ENCODE measurements around the gene SERPINB12. TPM values are rescaled to one million over a fixed set of nuclear protein-coding genes. Genes with fewer than 3 reads are reported as not detected.

SERPINB12 gene
- total RNA-seq, 2 experiments from 2014 or later, result not detected

GRCh38 chr18:63511285-63511684 is 30.9 kb upstream of the SERPINB12 start:
- CTCF ChIA-PET (ENCODE audit: unreplicated experiment), result no interaction called here
- TF ChIP-seq EZH2phosphoT487 (IDR thresholded peaks at IDR 0.05; ENCODE audit: borderline replicate concordance, low read depth, low read length) (no peak), CTCF (conservative IDR thresholded peaks at IDR 0.05; ENCODE audit: low read length) (peak; percentile 59)
- Histone ChIP-seq H3K9me3 (ENCODE audit: low read length) (no peaks in the 10 kb centered on the region), H4K20me1 (ENCODE audit: insufficient read depth, low read length) (no peaks in the 10 kb centered on the region), H3K4me3 (ENCODE audit: low read depth, low read length, poor library complexity, severe bottlenecking) (no peak overlapping the region), H3K36me3 (ENCODE audit: insufficient read depth, low read length) (no peaks in the 10 kb centered on the region), H2AFZ (ENCODE audit: low read length) (no peak overlapping the region), H3K9me2 (ENCODE audit: insufficient read depth, low read length) (no peaks in the 10 kb centered on the region), H3K27ac (ENCODE audit: low read depth, low read length, poor library complexity, severe bottlenecking) (no peak overlapping the region), H3K4me1 (ENCODE audit: insufficient read depth, low read length, poor library complexity, severe bottlenecking) (no peaks in the 10 kb centered on the region), H3K4me2 (ENCODE audit: low read length) (no peak overlapping the region), H3K79me2 (ENCODE audit: insufficient read depth, low read depth, low read length) (no peaks in the 10 kb centered on the region)
- POLR2A ChIA-PET, result no interaction called here
- no TSS peak for BruUV-seq (replicated peaks)
- intact Hi-C loops (cut with micrococcal nuclease; ENCODE audit: unreplicated experiment), result no loop called here
- peak; percentile 7 for DNase-seq (ENCODE audit: low spot score)

GRCh38 chr18:63514326-63514725 is 27.8 kb upstream of the SERPINB12 start:
- intact Hi-C loops (cut with micrococcal nuclease; ENCODE audit: unreplicated experiment), result no loop called here
- no peak overlapping the region for H3K4me3 ChIP-seq (ENCODE audit: low read depth, low read length, poor library complexity, severe bottlenecking)
- no peak overlapping the region for H2AFZ ChIP-seq (ENCODE audit: low read length)
- no peak for DNase-seq (ENCODE audit: low spot score)
- TF ChIP-seq CTCF (conservative IDR thresholded peaks at IDR 0.05; ENCODE audit: low read length), result no peak
- H3K4me1 ChIP-seq (ENCODE audit: insufficient read depth, low read length, poor library complexity, severe bottlenecking), result no peaks in the 10 kb centered on the region
- POLR2A ChIA-PET, result interaction anchor here (0.6 to 1.4 kb wide), 2 partner anchors 12 to 508 kb away, joined by 3 to 12 read pairs; no protein-coding TSS in a partner anchor
- BruUV-seq (replicated peaks), result no TSS peak
- CTCF ChIA-PET (ENCODE audit: unreplicated experiment), result no interaction called here
- no peak overlapping the region for H3K4me2 ChIP-seq (ENCODE audit: low read length)
- no peaks in the 10 kb centered on the region for H3K9me3 ChIP-seq (ENCODE audit: low read length)
- H3K79me2 ChIP-seq (ENCODE audit: insufficient read depth, low read depth, low read length), result no peaks in the 10 kb centered on the region
- H3K9me2 ChIP-seq (ENCODE audit: insufficient read depth, low read length), result no peaks in the 10 kb centered on the region
- no peaks in the 10 kb centered on the region for H3K36me3 ChIP-seq (ENCODE audit: insufficient read depth, low read length)
- no peak overlapping the region for H3K27ac ChIP-seq (ENCODE audit: low read depth, low read length, poor library complexity, severe bottlenecking)
- no peaks in the 10 kb centered on the region for H4K20me1 ChIP-seq (ENCODE audit: insufficient read depth, low read length)

GRCh38 chr18:63514888-63515678 is 27.1 kb upstream of the SERPINB12 start:
- CTCF ChIA-PET (ENCODE audit: unreplicated experiment), result no interaction called here
- Histone ChIP-seq H3K36me3 (ENCODE audit: insufficient read depth, low read length) (no peaks in the 10 kb centered on the region), H3K4me2 (ENCODE audit: low read length) (no peak overlapping the region), H3K4me3 (ENCODE audit: low read depth, low read length, poor library complexity, severe bottlenecking) (no peak overlapping the region), H3K27ac (ENCODE audit: low read depth, low read length, poor library complexity, severe bottlenecking) (no peak overlapping the region), H4K20me1 (ENCODE audit: insufficient read depth, low read length) (no peaks in the 10 kb centered on the region), H3K4me1 (ENCODE audit: insufficient read depth, low read length, poor library complexity, severe bottlenecking) (no peaks in the 10 kb centered on the region), H2AFZ (ENCODE audit: low read length) (no peak overlapping the region), H3K9me2 (ENCODE audit: insufficient read depth, low read length) (no peaks in the 10 kb centered on the region), H3K9me3 (ENCODE audit: low read length) (no peaks in the 10 kb centered on the region), H3K79me2 (ENCODE audit: insufficient read depth, low read depth, low read length) (no peaks in the 10 kb centered on the region)
- no peak for DNase-seq (ENCODE audit: low spot score)
- intact Hi-C loops (cut with micrococcal nuclease; ENCODE audit: unreplicated experiment), result loop anchor here (5.0 kb wide), 1 partner anchor 332 kb away; no protein-coding TSS in a partner anchor
- BruUV-seq (replicated peaks), result no TSS peak
- POLR2A ChIA-PET, result interaction anchor here (0.6 to 1.4 kb wide), 3 partner anchors 11 to 1849 kb away, joined by 3 to 12 read pairs (median 6); no protein-coding TSS in a partner anchor
- 0 out of 2 replicates have a peak, but pooled peaks have one; percentile 21 for TF ChIP-seq CTCF (conservative IDR thresholded peaks at IDR 0.05; ENCODE audit: low read length)
- TF ChIP-seq EZH2phosphoT487 (IDR thresholded peaks at IDR 0.05; ENCODE audit: borderline replicate concordance, low read depth, low read length), result no peak

Data from OCI-LY7 (cell line).